Gastroesophageal sphincter (tissue), 3 donors: ENCODE results near the gene SH3RF3.

Experiments
- CTCF ChIP-seq, 4 experiments: fragments of 200-600 bp in 2 of 4; fragments of 450-650 bp in 2 of 4; sonication (generic) in 1 of 4; IDR thresholded peaks; one replicate each; pipeline ENCODE4 v1.5.1; 2017 to 2019; ENCODE audit warnings: antibody characterized with exemption in 4 of 4, mild to moderate bottlenecking in 2 of 4, moderate library complexity in 2 of 4
- EP300 ChIP-seq: sonication (generic); formaldehyde crosslinking; IDR thresholded peaks from one replicate; pipeline ENCODE4 v1.6.1; 2017; ENCODE audit warnings: antibody characterized with exemption, mild to moderate bottlenecking
- POLR2A ChIP-seq, 2 donors: fragments of 450-650 bp; IDR thresholded peaks; one replicate each; pipeline ENCODE4 v1.6.1; 2017; ENCODE audit warnings: antibody characterized with exemption in 2 of 2, mild to moderate bottlenecking in 2 of 2, moderate library complexity in 1 of 2
- POLR2AphosphoS5 ChIP-seq: sonication (generic); formaldehyde crosslinking; IDR thresholded peaks from one replicate; pipeline ENCODE4 v1.6.1; 2017; ENCODE audit warnings: antibody characterized with exemption

GRCh38 chr2:109455731-109456691 lies 327.0 kb downstream of the SH3RF3 start:
- no peak for TF ChIP-seq CTCF (IDR thresholded peaks at IDR 0.05)
- TF ChIP-seq POLR2AphosphoS5: no peak
- no peak for TF ChIP-seq POLR2A (IDR thresholded peaks at IDR 0.05)
- no peak for TF ChIP-seq EP300
